Epidermal melanocyte (primary cell): Measurements from ENCODE around the gene PAGE2.
"Not testable (repeated sequence)": the region's sequence is repeated elsewhere in the genome, so short reads cannot be mapped to it uniquely, and the experiment has no call there.

Experiments used
- DNase-seq: peaks from one replicate; pipeline ENCODE4 v3.0.0; 2011; ENCODE audit warnings: low spot score; ENCODE audit not compliant: insufficient read length

Gene PAGE2

DNA sequence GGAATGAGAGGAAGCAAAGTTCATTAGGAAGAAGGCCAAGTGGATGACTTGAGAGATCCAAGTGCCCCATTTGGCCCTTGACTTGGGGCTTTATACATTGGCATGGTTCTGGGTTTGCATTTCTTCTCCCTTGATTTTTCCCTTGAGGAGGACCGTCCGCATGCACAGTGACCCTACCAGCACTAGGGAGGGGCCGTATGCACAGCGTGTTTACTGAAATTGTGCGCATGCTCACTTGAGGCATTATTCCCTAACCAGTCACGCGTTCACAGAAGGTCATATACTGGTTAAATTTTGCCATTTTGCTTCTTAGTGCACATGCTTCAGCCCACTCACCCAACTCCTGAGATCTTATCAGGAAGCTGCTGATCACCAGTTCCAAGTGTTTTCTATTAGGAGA, 35.1 kb downstream of the PAGE2 start:
- no peak for DNase-seq

- no peak for DNase-seq
These were observed 38.9 kb downstream of the PAGE2 start for GRCh38 chrX:55127692-55128091.

DNA sequence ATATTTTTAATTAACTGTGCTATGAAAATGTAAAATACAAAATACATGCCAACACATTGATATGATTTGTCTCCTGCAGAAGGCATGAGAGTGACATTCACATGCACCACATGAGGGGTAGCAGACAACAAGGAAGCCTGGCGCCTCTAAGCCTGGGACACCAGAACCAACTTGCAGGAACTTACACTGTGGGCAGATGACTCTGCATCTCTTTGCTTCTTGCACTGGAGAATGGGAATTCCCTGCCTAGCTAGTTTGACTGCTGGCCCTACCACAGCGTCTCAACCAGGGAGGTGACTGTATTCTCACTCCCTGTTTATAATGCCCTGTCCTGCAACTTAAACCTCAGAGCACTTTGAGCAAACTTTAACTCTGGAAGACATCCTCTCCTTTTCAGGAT, 40.5 kb downstream of the PAGE2 start:
- DNase-seq, result no peak

DNA sequence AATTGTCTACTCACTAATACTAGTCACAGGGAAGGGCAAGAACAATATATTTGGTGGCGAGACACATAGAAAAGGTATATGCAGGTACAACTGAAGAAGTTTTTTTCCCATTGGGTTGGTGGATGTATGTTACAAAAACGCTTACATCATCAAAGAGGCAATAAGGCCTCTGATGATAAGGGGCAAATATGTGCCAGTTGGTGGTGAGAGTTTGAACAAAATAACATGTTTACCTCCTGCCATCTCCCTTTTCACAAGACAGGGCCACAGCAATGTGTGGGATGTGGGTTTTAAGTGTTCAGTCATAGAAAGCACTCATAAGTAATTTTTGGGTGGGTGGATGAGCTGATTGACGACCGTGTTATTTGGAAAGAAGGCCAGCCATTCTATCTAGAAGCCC, 41.7 kb downstream of the PAGE2 start:
- no peak for DNase-seq

DNA sequence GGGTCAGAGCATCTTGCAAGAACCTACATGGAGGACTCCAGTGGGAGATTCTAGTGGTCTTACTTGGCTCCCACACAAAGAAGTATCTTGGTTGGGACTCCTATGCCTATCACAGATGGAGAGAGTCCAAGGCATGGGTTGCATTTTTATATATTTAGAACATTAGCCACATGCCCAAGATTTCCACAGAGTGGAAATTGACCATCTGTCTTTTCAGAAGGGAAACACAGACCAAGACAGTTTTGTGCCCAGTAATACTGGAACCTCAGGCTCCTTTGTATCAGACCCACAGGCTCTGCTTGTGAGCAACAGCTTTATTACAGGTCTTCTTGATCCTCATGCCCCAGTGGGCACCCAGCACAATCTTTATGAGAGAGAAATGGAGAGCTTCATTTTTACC, 43.6 kb downstream of the PAGE2 start:
- no peak for DNase-seq

- DNase-seq, result no peak
These were observed 46.4 kb downstream of the PAGE2 start for GRCh38 chrX:55135171-55135570.

DNA sequence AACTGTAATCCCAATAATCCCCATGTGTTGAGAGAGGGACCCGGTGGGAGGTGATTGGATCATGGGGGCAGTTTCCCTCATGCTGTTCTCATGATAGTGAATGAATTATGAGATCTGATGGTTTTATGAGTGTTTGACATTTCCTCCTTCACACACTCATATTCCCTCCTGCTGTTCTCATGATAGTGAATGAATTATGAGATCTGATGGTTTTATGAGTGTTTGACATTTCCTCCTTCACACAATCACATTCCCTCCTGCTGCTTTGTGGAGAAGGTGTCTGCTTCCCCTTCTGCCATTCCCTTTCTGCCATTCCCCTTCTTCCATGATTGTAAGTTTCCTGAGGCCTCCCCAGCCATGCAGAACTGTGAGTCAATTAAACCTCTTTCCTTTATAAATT, 52.0 kb downstream of the PAGE2 start:
- not testable (repeated sequence) for DNase-seq
